Ishikawa (cell line): Measurements from ENCODE around the gene LYRM1.

Experiments
- CEBPB ChIP-seq: IDR thresholded peaks from 2 replicates; pipeline ENCODE4 v1.6.1; 2012
- CREB1 ChIP-seq: IDR thresholded peaks from 2 replicates; pipeline ENCODE4 v1.6.1; 2012; ENCODE audit warnings: low read depth
- EGR1 ChIP-seq: IDR thresholded peaks from 2 replicates; pipeline ENCODE4 v1.6.1; 2012
- EP300 ChIP-seq: IDR thresholded peaks from 2 replicates; pipeline ENCODE4 v1.6.1; 2012; ENCODE audit warnings: borderline replicate concordance
- FOXM1 ChIP-seq: IDR thresholded peaks from 2 replicates; pipeline ENCODE4 v1.6.1; 2012; ENCODE audit warnings: low read depth, borderline replicate concordance
- MAX ChIP-seq: IDR thresholded peaks from 2 replicates; pipeline ENCODE4 v1.6.1; 2012
- NFIC ChIP-seq: IDR thresholded peaks from 2 replicates; pipeline ENCODE4 v1.6.1; 2012
- RAD21 ChIP-seq: IDR thresholded peaks from 2 replicates; pipeline ENCODE4 v1.6.1; 2012; ENCODE audit warnings: low read depth
- REST ChIP-seq: IDR thresholded peaks from 2 replicates; pipeline ENCODE4 v1.6.1; 2012; ENCODE audit warnings: low read depth, mild to moderate bottlenecking
- TAF1 ChIP-seq: IDR thresholded peaks from 2 replicates; pipeline ENCODE4 v1.6.1; 2012; ENCODE audit warnings: low read depth, mild to moderate bottlenecking
- TCF12 ChIP-seq: IDR thresholded peaks from 2 replicates; pipeline ENCODE4 v1.6.1; 2012; ENCODE audit warnings: low read depth
- TEAD4 ChIP-seq: IDR thresholded peaks from 2 replicates; pipeline ENCODE4 v1.6.1; 2012
- USF1 ChIP-seq: IDR thresholded peaks from 2 replicates; pipeline ENCODE4 v1.6.1; 2012
- YY1 ChIP-seq: IDR thresholded peaks from 2 replicates; pipeline ENCODE4 v1.6.1; 2012; ENCODE audit warnings: low read depth
- ZBTB7A ChIP-seq: IDR thresholded peaks from 2 replicates; pipeline ENCODE4 v1.6.1; 2012; ENCODE audit warnings: low read depth

The LYRM1 gene

GRCh38 chr16:20938426-20938825, 37.9 kb downstream of the LYRM1 start:
- TF ChIP-seq TAF1 (no peak), YY1 (no peak), FOXM1 (no peak), REST (no peak), USF1 (no peak), RAD21 (no peak), MAX (no peak), TCF12 (no peak), EP300 (no peak), EGR1 (no peak), NFIC (no peak), CREB1 (no peak), TEAD4 (no peak), CEBPB (no peak), ZBTB7A (no peak)

GRCh38 chr16:20939611-20940010, 39.0 kb downstream of the LYRM1 start:
- no peak for TF ChIP-seq YY1
- no peak for TF ChIP-seq FOXM1
- TF ChIP-seq NFIC = no peak
- TF ChIP-seq CREB1 = no peak
- TF ChIP-seq EGR1 = no peak
- no peak for TF ChIP-seq USF1
- no peak for TF ChIP-seq RAD21
- TF ChIP-seq ZBTB7A = no peak
- no peak for TF ChIP-seq EP300

- no peak for TF ChIP-seq YY1
- no peak for TF ChIP-seq NFIC
- TF ChIP-seq RAD21 = no peak
- TF ChIP-seq CEBPB = no peak
- no peak for TF ChIP-seq ZBTB7A
- TF ChIP-seq FOXM1 = no peak
- no peak for TF ChIP-seq EGR1
- no peak for TF ChIP-seq USF1
- TF ChIP-seq CREB1 = no peak
- TF ChIP-seq TEAD4 = no peak
Measured at GRCh38 chr16:20940871-20941635, 40.5 kb downstream of the LYRM1 start.

- TF ChIP-seq EGR1 = no peak
- no peak for TF ChIP-seq USF1
- TF ChIP-seq ZBTB7A = no peak
- no peak for TF ChIP-seq CREB1
- no peak for TF ChIP-seq TEAD4
- TF ChIP-seq TCF12 = no peak
- no peak for TF ChIP-seq EP300
- TF ChIP-seq NFIC = no peak
- TF ChIP-seq CEBPB = no peak
- TF ChIP-seq REST = no peak
- TF ChIP-seq FOXM1 = no peak
- TF ChIP-seq YY1 = no peak
- no peak for TF ChIP-seq TAF1
- TF ChIP-seq RAD21 = no peak
- TF ChIP-seq MAX = no peak
Measured at GRCh38 chr16:20941636-20941926, 41.0 kb downstream of the LYRM1 start.

- TF ChIP-seq YY1 (no peak), USF1 (no peak), TEAD4 (no peak), FOXM1 (no peak), EGR1 (no peak), REST (no peak), RAD21 (no peak), MAX (no peak), ZBTB7A (no peak), CEBPB (no peak), EP300 (no peak), TAF1 (no peak), TCF12 (no peak), NFIC (no peak), CREB1 (no peak)
Measured at GRCh38 chr16:20942256-20942655, 41.7 kb downstream of the LYRM1 start.
